Suppressor macrophage (primary cell): ENCODE measurements around the gene CAP2.
"Not testable (repeated sequence)": the region's sequence is repeated elsewhere in the genome, so short reads cannot be mapped to it uniquely, and the experiment has no call there.

Source experiments
- DNase-seq, 4 experiments: peaks; one replicate each; pipeline ENCODE4 v3.0.0-alpha.2; 2020 to 2022

The CAP2 gene

DNA sequence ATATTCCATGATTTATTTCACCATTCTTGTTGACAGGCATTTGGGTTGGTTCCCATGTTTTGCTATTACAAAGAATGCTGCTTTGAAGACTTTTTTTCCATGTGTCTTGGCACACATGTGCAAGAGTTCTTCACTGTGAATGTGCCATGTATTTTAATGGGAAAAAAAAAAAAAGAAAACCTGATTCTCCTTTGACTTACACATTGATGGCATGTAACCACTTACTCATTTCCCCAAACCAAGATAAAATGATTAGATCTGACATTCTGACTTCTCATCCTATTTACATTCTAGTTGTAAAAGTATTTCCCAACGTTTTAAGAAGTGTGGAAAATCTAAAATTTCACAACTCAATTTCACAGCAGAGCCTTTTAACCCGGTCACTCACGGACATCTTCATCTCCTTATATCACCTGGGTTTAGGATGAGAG is 4.4 kb downstream of the CAP2 start:
- DNase-seq, result no peak

DNA sequence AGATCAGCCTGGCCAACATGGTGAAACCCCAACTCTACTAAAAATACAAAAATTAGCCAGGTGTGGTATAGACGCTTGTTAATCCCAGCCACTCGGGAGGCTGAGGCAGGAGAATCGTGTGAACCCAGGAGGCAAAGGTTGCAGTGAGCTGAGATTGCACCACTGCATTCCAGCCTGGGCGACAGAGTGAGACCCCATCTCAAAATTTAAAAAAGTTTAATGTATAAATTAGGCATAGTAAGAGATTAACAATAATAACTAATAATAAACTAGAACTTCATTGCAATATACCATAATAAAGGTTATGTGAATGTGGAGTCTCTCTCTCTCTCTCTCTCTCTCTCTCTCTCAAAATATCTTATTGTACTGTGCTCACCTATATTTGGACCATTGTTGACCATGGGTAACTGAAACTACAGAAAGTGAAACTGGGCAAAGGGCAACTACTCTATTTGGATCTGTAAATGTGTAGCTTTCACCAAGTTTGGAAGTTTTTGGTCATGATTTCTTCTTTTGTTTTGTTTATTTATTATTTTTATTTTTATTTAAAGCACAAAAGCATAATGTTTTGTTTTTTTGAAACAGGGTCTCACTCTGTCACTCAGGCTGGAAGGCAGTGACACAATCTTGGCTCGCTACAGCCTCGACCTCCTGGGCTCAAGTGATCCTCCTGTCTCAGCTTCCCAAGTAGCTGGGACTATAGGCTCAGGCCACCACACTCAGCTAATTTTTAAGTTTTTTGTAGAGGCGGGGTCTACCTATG is 12.0 kb downstream of the CAP2 start:
- not testable (repeated sequence) for DNase-seq

DNA sequence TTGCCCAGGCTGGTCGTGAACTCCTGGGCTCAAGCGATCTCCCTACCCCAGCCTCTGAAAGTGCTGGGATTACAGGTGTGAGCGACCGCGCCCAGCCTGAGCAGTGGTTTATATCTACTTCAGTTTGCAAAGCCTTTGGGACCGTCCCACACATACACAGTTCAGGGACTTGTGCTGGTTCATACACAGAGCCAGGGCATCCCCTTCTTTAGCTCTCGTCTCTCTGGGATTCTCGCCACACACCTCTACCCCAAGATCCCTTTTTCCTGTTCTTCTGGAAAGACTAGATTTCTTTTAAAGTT is 12.5 kb downstream of the CAP2 start:
- DNase-seq, result no peak

DNA sequence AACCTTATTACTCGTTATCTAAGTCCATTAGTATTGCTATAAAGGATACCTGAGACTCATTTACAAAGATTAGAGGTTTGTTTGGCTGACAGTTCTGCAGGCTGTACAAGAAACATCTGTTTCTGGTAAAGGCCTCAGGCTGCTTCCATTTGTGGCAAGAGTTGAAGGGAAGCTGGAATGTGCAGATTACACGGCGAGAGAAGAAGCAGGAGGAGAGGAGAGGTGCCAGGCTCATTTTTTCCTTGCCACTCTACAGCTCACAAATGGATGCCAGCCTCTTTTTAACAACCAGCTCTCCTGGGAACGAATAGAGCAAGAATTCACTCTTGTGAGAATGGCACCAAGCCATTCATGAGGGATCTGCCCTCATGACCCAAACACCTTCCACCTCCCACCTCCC is 14.7 kb downstream of the CAP2 start:
- no peak for DNase-seq

DNA sequence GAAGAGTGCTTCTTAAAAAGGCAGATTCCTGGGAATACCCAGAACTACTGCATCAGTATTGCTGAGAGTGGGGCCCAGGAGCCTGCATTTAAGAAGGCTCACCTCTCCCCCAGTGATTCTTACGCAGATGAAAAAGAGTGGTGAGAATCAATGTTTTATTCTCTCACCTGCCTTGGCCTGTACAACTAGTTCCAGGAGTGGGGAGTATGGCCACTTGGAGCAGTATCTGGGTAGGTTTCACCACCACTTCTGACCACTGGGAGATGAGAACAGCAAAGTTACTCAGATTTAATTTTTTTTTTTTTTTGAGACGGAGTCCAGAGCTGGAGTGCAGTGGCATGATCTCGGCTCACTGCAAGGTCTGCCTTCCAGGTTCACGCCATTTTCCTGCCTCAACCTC is 16.9 kb downstream of the CAP2 start:
- DNase-seq, result no peak

DNA sequence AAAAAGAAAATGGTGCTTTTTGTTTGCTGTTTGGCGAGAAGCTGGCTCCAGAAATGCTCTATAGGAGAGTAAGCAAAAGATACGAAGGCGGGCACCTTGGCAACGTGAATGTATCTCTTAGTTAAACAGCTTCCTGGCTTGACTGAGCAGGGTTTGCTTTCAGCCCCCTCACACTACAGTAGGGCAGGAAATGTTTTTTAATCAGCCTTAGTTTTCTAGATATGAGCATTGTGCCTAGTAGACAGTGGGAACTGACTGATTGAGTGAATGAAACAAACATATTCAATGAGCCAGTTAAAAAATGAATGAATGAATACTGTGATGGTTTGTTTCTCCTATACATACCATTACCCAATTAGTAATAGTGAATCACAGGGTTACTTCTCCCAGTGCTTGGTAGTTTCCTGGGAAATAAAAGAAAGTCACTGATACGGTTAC is 19.9 kb downstream of the CAP2 start:
- DNase-seq, result no peak

DNA sequence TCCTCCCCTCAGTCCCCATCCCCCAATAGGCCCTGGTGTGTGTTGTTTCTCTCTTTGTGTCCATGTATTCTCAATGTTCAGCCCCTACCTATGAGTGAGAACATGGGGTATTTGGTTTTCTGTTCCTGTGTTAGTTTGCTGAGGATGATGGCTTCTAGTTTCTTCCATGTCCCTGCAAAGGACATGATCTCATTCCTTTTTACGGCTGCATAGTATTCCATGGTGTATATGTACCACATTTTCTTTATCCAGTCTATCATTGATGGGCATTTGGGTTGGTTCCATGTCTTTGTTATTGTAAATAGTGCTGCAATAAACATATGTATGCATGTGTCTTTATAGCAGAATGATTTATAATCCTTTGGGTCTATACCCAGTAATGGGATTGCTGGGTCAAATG is 21.0 kb downstream of the CAP2 start:
- not testable (repeated sequence) for DNase-seq

DNA sequence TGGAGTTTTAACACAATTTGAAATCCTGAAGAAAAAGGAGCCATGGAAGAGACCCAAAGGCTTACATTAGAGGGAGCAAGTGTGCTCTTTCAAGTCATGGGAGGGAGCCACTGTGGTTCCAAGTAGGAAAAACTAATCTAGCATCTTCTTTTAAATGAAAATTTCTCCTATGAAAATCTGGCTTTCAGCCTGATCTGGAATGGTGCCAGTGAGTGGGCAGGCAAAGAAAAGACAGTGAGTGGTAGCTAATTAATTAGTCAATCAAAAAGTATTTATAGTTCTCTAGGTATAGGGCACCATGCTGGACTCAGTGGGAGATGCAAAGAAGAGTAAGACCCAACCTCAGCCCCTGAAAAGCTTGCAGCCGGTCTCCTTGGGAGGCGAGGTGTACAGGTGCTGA is 21.9 kb downstream of the CAP2 start:
- no peak for DNase-seq

DNA sequence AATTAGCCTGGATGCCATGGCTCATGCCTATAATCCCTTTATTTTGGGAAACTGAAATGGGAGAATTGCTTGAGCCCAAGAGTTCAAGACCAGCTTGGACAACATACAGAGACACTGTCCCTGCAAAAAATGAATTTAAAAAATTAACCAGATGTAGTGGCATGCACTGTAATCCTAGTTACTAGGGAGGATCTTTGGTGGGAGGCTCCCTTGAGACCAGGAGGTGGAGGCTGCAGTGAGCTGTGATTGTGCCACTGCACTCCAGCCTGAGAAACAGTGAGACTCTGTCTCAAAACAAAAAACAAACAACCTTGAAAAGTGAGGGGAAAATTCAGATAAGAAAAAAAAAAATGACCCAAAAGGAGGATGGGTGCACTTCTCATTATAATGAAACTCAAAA is 23.4 kb downstream of the CAP2 start:
- no peak for DNase-seq

DNA sequence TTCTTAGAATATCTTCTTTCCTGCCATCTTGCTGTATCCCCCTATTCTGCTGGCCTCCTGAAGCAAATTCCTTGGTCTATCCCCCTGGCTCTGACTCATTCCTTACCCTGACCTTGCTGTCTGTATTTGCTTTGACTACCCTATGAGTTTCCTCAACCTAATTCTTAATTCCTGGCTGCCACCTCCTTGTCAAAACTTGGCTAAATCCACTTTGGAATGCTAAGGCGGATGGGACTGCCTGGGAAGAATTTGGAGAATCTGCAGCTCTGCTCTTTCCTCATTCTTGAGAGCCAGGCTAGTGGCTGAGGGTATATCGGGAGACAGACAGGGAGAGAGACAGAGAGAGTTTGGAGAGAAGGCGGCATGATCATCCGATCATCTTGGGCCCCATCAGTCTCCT is 24.4 kb downstream of the CAP2 start:
- no peak for DNase-seq

DNA sequence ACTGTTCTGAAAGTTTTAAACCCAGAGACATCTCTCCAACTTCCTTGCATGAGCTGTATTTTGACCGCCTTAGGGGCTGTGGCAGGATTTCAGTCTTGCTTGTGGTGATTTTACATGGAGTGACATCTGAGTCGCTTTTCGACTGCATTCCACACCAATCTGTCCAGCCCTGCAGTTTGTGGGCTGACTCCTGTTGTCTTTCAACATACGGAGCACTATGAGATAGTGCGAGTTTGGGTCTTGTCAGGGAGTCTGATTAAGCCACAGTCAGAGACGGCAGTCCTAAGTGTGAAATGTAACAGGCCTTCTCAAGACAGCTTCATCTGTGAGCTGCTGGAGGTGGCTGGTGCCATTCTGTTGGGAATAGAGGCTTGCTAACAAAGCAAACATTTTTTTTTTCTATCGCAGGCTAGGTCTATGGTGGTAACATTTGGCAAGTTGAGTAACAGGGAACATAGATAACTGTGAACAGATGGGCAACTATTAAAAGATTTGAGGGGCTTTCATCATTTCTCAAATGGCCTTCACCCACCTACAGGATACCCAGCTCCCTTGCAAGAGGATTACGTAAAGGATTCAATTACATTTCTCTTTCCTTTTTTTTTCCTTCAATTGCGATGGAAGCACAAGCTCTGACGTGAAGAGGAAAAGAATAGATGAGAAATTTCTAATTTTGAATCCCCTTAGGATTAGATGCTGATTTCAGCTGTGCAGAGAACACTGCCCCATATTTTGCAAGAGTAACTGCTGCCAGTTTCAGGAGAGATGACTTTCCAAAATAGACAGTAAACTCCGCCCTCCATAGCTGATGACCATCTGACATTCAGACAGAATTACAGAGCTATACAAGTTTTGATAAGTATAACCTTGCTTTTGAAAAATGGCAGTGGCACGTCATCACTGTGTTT is 25.1 kb downstream of the CAP2 start:
- no peak for DNase-seq

DNA sequence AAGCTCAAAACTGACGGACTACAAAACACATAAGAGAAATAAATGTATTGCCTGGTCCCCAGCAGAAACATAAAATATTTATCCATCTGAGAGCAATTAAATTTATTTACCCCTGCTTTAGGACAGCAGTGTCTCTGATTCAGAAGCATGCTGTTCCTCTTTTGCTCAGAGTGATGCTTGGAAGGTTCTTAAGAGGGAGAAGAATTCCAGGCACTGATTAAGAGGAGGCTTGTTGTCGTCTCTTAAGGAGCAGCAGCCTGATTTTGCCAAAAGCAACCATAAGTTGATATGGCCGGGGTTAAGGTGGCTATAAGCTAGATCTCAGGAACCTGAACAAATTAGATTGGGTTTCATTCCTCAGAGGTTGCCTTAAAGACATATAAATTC is 25.8 kb downstream of the CAP2 start:
- no peak for DNase-seq

DNA sequence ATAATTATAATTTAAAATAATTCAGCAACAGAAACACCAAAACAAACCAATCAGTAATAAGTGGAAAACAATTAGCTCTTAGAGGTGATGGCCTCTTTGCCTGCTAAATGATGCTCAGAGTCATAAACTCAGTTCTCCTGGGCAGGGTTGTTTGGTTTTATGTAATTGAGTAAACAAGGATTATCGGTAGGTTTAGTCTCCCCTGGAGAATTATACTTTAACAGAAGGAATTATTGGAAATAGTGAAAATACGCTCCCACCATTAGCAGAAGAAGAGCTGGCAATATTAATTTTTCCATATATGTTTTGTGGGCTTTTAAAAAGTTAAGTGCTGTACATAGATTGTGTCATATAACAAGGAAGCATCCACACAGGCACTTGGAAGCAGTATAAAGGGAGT is 27.0 kb downstream of the CAP2 start:
- DNase-seq, result no peak

DNA sequence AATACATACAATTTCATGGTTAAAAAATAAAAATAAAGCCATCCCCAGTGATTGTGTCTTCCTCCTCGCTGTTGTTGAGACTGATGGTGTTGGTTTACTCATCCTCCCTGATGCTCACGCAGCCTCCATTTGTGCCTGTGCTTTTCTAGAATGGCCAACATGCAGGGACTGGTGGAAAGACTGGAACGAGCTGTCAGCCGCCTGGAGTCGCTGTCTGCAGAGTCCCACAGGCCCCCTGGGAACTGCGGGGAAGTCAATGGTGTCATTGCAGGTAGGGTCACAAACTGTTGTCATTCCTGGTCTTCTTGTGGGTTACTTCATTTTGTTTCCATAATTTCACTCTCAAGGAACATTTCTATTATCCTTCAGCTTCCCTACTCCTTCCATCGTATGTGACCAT is 28.0 kb downstream of the CAP2 start:
- DNase-seq, result no peak

DNA sequence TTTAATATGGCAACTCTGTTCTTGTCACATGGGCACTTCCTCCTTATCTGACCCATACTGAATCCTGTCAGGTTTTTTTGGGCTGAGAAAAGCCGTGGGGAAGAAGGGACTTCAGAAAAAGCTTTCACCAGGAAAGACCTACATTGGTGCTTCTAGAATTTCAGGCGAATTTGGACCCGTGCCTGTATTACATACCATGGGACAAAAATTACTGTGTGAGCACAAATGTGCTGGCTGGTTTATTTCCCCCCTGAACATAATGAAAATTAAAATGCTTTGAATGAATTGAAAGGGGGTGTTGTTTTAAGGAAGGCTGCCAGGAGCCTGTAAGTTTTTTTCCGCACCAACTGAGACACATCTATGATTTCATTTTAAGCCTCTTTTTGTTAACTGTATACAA is 29.6 kb downstream of the CAP2 start:
- no peak for DNase-seq

DNA sequence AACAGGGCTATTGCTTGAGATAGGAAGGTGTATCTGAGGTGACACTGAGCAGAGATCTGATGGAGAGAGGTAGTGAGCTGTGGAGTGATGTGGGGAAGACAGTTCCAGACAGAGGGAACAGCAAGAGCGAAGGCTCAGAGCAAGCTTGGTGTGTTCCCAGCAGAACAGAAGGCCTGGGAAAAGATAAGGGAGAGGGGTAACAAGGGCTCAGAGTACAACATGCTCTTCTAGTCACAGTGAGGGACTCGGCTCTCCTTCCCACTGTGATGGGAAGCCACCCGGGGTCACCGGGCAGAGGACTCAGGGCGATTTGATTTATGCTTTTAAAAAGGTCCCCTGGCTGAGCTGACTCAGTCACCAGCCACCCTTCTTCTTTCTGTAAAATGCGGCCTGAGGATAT is 33.7 kb downstream of the CAP2 start:
- DNase-seq, result no peak

DNA sequence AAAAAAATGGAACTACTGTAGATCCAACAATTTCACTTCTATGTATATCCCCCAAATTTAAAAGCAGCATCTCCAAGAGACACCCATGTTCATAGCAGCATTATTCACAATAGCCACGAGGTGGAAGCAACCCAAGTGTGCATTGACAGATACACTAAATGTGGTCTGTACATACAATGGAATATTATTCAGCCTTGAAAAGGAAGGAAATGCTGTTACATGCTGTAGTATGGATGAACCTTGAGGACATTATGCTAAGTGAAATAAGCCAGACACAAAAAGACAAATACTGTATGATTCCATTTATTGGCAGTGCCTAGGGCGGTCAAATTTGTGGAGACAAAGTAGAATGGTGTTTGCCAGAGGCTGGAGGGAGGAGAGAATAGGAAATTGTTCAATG is 34.2 kb downstream of the CAP2 start:
- no peak for DNase-seq

DNA sequence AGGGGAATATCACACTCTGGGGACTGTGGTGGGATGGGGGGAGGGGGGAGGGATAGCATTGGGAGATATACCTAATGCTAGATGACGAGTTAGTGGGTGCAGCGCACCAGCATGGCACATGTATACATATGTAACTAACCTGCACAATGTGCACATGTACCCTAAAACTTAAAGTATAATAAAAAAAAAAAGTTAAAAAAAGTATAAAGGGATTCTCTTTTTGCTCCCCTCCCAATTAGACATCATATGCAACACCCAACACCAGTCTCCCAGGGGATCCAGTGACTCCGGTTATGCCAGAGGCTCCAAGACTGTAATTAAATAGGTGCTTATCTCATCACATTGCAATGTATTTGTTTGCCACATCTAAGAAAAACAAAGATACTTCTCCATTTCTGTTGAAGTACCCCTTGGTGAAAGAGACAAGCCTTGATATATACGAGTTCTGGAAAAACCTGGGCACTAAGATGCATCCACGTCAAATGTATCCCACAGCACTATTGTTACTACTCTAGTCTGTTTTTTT is 35.3 kb downstream of the CAP2 start:
- DNase-seq, result not testable (repeated sequence)

DNA sequence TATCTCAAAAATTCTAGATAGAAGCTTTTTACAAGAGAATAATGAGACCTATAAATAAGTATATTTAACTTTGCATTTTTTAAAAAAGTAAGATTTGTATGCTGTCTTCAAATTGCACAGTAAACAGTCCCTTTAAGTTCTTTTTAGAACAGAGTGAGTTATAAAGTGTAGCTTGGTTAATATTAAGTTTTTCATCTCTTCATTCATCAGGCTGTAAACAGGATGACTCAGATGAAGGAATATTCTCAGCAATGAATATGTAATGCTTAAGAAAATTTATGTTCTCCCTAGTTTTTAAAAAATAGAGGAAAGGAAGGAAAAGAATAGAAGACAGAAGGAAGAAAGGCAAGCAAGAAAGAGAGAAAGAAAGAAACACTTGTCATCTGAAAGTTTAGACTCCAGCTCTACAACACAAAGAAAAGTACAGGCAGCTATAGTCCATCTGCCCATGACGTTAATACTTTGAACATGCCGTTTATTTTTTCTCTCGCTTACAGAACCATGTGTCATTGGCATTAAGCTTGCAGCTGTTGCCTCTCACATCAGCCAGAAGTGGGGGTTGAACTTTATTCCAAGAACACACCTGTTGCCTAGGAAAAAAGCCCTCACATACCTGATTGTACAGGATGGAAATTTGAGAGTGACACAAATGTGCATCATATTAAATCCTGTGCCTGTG is 36.1 kb downstream of the CAP2 start:
- no peak for DNase-seq

DNA sequence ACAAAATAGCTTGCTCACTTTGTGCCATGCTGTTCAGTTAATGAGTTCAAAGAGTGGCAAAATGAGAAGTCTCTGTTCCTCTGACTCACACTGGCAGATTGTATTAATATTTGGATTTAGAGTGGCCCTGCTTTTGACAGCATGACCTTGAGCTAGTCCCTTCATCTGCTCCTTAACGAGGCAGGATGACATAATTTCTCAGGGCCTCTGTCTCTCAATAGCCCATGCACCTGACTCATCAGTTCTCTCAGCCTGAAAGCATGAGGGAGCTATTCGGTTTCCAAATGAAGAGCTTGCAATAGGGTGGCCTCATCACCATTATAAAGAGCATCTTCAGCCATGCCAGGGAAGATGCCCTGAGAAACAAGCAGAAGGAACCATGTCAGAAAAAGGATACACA is 38.2 kb downstream of the CAP2 start:
- DNase-seq, result no peak

DNA sequence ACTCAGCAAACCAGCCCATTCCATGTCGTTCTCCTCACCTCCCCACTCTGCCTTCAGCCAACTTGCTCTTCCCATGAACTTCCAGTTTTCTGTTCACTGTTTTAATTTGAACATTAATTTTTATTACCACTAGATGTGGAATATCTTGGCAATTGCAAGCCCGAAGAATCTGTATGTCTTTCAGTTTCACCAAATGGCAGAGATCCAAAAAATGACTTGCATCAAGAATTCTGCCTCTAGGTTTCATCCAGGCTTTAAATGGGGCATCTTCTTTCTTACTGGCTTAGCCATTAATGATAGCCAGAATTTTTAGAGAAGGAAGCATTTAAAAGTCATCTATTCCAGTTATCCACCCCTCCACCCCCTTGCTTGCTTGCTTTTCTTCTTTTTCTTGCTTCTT is 39.0 kb downstream of the CAP2 start:
- DNase-seq, result no peak

DNA sequence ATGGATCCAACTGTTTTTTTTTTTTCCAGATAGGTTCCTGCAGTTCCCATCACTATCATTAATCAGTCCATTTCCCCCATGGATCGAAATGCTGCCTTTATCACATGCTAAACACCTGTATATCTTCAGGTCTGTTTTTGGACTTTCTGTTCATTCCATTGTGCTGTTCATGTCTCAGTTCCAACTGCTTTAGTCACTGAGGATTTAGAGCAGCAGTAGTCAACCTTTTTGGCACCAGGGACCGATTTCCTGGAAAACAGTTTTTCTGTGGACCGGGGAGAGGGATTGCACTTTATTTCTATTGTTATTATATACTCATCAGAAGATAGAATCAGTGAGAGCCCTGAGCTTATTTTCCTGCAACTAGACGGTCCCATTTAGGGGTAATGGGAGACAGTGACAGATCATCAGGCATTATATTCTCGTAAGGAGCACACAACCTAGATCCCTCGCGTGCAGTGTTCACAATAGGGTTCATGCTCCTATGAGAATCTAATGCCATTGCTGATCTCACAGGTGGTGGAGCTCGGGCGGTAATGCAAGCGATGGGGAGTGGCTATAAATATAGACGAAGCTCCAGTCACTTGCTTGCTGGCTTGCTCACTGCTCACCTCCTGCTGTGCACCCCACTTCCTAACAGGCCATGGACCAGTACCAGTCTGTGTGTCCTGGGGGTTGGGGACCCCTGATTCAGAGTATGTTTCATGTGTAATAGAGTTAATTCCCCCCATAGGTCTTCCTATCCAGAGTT is 46.0 kb downstream of the CAP2 start:
- no peak for DNase-seq

DNA sequence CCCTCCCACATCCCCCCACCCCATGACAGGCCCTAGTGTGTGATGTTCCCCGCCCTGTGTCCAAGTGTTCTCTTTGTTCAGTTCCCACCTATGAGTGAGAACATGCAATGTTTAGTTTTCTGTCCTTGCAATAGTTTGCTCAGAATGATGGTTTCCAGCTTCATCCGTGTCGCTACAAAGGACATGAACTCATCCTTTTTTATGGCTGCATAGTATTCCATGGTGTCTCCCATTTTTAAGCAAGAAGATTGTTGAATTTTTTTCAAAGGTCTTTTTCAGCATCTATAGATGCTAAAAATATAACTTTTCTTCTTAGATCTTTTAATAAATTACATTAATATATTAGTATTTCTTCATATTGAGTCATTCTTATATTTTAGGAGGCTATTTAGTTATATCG is 47.4 kb downstream of the CAP2 start:
- not testable (repeated sequence) for DNase-seq
